PFSK-1 (cell line): ENCODE data around the gene CTRB1.

ENCODE experiments used
- FOXP2 ChIP-seq: optimal IDR thresholded peaks from 2 replicates; pipeline ENCODE3; 2011; ENCODE audit warnings: borderline replicate concordance, control low read depth, inconsistent platforms; ENCODE audit not compliant: insufficient read depth; ENCODE audit errors: extremely low read length, extremely low read depth
- POLR2AphosphoS5 ChIP-seq: IDR thresholded peaks from 2 replicates; pipeline ENCODE4 v1.6.1; 2012; ENCODE audit warnings: low read depth, mild to moderate bottlenecking, control low read depth, low read length, moderate library complexity
- REST ChIP-seq, 2 experiments: IDR thresholded peaks; 2 replicates each; pipeline versions ENCODE4 v1.6.1 to v1.8.0; 2011 to 2012; ENCODE audit warnings: low read depth in 2 of 2, low read length in 2 of 2, control low read depth in 1 of 2, inconsistent platforms in 1 of 2, mild to moderate bottlenecking in 1 of 2, moderate library complexity in 1 of 2; ENCODE audit not compliant: insufficient read depth in 1 of 2
- SIN3A ChIP-seq: IDR thresholded peaks from 2 replicates; pipeline ENCODE4 v1.6.1; 2012; ENCODE audit warnings: mild to moderate bottlenecking, low read length, moderate library complexity, borderline replicate concordance; ENCODE audit not compliant: insufficient read depth
- TAF1 ChIP-seq: IDR thresholded peaks from 2 replicates; pipeline ENCODE4 v1.6.1; 2012; ENCODE audit warnings: low read length, control low read depth, borderline replicate concordance; ENCODE audit not compliant: insufficient read depth

CTRB1 gene

GRCh38 chr16:75209944-75210343 is 8.8 kb upstream of the CTRB1 start:
- TF ChIP-seq SIN3A (no peak), REST (IDR thresholded peaks at IDR 0.05; ENCODE audit: insufficient read depth in 1 of 2, low read depth in 2 of 2, low read length in 2 of 2) (no peak), TAF1 (no peak), POLR2AphosphoS5 (no peak), FOXP2 (no peak)

GRCh38 chr16:75216127-75216526 is 2.7 kb upstream of the CTRB1 start:
- TF ChIP-seq FOXP2 (no peak), SIN3A (no peak), REST (IDR thresholded peaks at IDR 0.05; ENCODE audit: insufficient read depth in 1 of 2, low read depth in 2 of 2, low read length in 2 of 2) (no peak), TAF1 (no peak), POLR2AphosphoS5 (no peak)

GRCh38 chr16:75216576-75216975 is 2.2 kb upstream of the CTRB1 start:
- TF ChIP-seq POLR2AphosphoS5 (no peak), FOXP2 (no peak), TAF1 (no peak), SIN3A (no peak), REST (IDR thresholded peaks at IDR 0.05; ENCODE audit: insufficient read depth in 1 of 2, low read depth in 2 of 2, low read length in 2 of 2) (no peak)

GRCh38 chr16:75217389-75217851 is 1.4 kb upstream of the CTRB1 start:
- TF ChIP-seq SIN3A (no peak), FOXP2 (no peak), TAF1 (no peak)

GRCh38 chr16:75219088-75219487 is 300 bp downstream of the CTRB1 start:
- TF ChIP-seq TAF1 (no peak), SIN3A (no peak), POLR2AphosphoS5 (no peak), FOXP2 (no peak)

GRCh38 chr16:75219838-75220237 is 1.1 kb downstream of the CTRB1 start:
- TF ChIP-seq TAF1 (no peak), SIN3A (no peak), POLR2AphosphoS5 (no peak), FOXP2 (no peak), REST (IDR thresholded peaks at IDR 0.05; ENCODE audit: insufficient read depth in 1 of 2, low read depth in 2 of 2, low read length in 2 of 2) (no peak)
